ENCODE data around the gene UGGT2.
"Not testable (repeated sequence)": the region's sequence is repeated elsewhere in the genome, so short reads cannot be mapped to it uniquely, and the experiment has no call there.

Gene UGGT2

GRCh38 chr13:95800436-95800835 lies 252.8 kb downstream of the UGGT2 start:
- no peak overlapping the region for H3K4me3 ChIP-seq (ENCODE audit: low read depth, low read length)

- no peak overlapping the region for H3K4me3 ChIP-seq (ENCODE audit: low read depth, low read length)
Observed at GRCh38 chr13:95797016-95797415, 256.2 kb downstream of the UGGT2 start.

GRCh38 chr13:95793781-95794180 lies 259.4 kb downstream of the UGGT2 start:
- H3K4me3 ChIP-seq (ENCODE audit: low read depth, low read length): no peak overlapping the region

GRCh38 chr13:95793018-95793555 lies 260.1 kb downstream of the UGGT2 start:
- H3K4me3 ChIP-seq (ENCODE audit: low read depth, low read length): no peak overlapping the region

GRCh38 chr13:95791084-95791722 lies 262.0 kb downstream of the UGGT2 start:
- no peak overlapping the region for H3K4me3 ChIP-seq (ENCODE audit: low read depth, low read length)

- not testable (repeated sequence) for H3K4me3 ChIP-seq (ENCODE audit: low read depth, low read length)
Observed at GRCh38 chr13:95789315-95789714, 263.9 kb downstream of the UGGT2 start.

- no peak overlapping the region for H3K4me3 ChIP-seq (ENCODE audit: low read depth, low read length)
Observed at GRCh38 chr13:95788100-95788463, 265.1 kb downstream of the UGGT2 start.

- H3K4me3 ChIP-seq (ENCODE audit: low read depth, low read length): no peak overlapping the region
Observed at GRCh38 chr13:95787356-95788099, 265.7 kb downstream of the UGGT2 start.

- no peak overlapping the region for H3K4me3 ChIP-seq (ENCODE audit: low read depth, low read length)
Observed at GRCh38 chr13:95784900-95785290, 268.3 kb downstream of the UGGT2 start.

GRCh38 chr13:95784161-95784899 lies 268.9 kb downstream of the UGGT2 start:
- no peak overlapping the region for H3K4me3 ChIP-seq (ENCODE audit: low read depth, low read length)

GRCh38 chr13:95783747-95784146 lies 269.5 kb downstream of the UGGT2 start:
- no peak overlapping the region for H3K4me3 ChIP-seq (ENCODE audit: low read depth, low read length)

GRCh38 chr13:95781940-95782339 lies 271.3 kb downstream of the UGGT2 start:
- H3K4me3 ChIP-seq (ENCODE audit: low read depth, low read length): not testable (repeated sequence)

- H3K4me3 ChIP-seq (ENCODE audit: low read depth, low read length): no peak overlapping the region
Observed at GRCh38 chr13:95781016-95781415, 272.2 kb downstream of the UGGT2 start.

- no peak overlapping the region for H3K4me3 ChIP-seq (ENCODE audit: low read depth, low read length)
Observed at GRCh38 chr13:95779522-95779921, 273.7 kb downstream of the UGGT2 start.

GRCh38 chr13:95771905-95772304 lies 281.3 kb downstream of the UGGT2 start:
- H3K4me3 ChIP-seq (ENCODE audit: low read depth, low read length): no peak overlapping the region

GRCh38 chr13:95763601-95764000 lies 289.6 kb downstream of the UGGT2 start:
- no peak overlapping the region for H3K4me3 ChIP-seq (ENCODE audit: low read depth, low read length)

GRCh38 chr13:95762626-95763025 lies 290.6 kb downstream of the UGGT2 start:
- H3K4me3 ChIP-seq (ENCODE audit: low read depth, low read length): not testable (repeated sequence)

- no peak overlapping the region for H3K4me3 ChIP-seq (ENCODE audit: low read depth, low read length)
Observed at GRCh38 chr13:95756072-95756471, 297.1 kb downstream of the UGGT2 start.

- H3K4me3 ChIP-seq (ENCODE audit: low read depth, low read length): no peak overlapping the region
Observed at GRCh38 chr13:95754069-95754468, 299.1 kb downstream of the UGGT2 start.

GRCh38 chr13:95752677-95753076 lies 300.5 kb downstream of the UGGT2 start:
- H3K4me3 ChIP-seq (ENCODE audit: low read depth, low read length): no peak overlapping the region

Data from iPS-11a (cell line).